Midbrain (tissue), 1 donor: ENCODE results near the gene NAALADL2.

Source experiments
- DNase-seq: peaks from one replicate; lab custom pipeline; 2025; lab: John Stamatoyannopoulos, UW

The NAALADL2 gene

GRCh38 chr3:175207361-175207760 is 348.2 kb downstream of the NAALADL2 start:
- DNase-seq, result no peak

- peak; percentile 61 for DNase-seq
Measured at GRCh38 chr3:175208326-175208725, 349.2 kb downstream of the NAALADL2 start.

GRCh38 chr3:175211466-175211865 is 352.3 kb downstream of the NAALADL2 start:
- DNase-seq, result no peak

- no peak for DNase-seq
Measured at GRCh38 chr3:175212896-175213295, 353.8 kb downstream of the NAALADL2 start.

GRCh38 chr3:175214216-175214615 is 355.1 kb downstream of the NAALADL2 start:
- no peak for DNase-seq

- DNase-seq, result no peak
Measured at GRCh38 chr3:175215833-175216232, 356.7 kb downstream of the NAALADL2 start.

- DNase-seq, result no peak
Measured at GRCh38 chr3:175222356-175222755, 363.2 kb downstream of the NAALADL2 start.

- DNase-seq, result no peak
Measured at GRCh38 chr3:175224051-175224450, 364.9 kb downstream of the NAALADL2 start.

- DNase-seq, result no peak
Measured at GRCh38 chr3:175226444-175226843, 367.3 kb downstream of the NAALADL2 start.

- no peak for DNase-seq
Measured at GRCh38 chr3:175227126-175227525, 368.0 kb downstream of the NAALADL2 start.

- no peak for DNase-seq
Measured at GRCh38 chr3:175233957-175234940, 375.1 kb downstream of the NAALADL2 start.

- no peak for DNase-seq
Measured at GRCh38 chr3:175238801-175239200, 379.7 kb downstream of the NAALADL2 start.

- no peak for DNase-seq
Measured at GRCh38 chr3:175240921-175241320, 381.8 kb downstream of the NAALADL2 start.

- DNase-seq, result no peak
Measured at GRCh38 chr3:175242243-175242642, 383.1 kb downstream of the NAALADL2 start.

- DNase-seq, result no peak
Measured at GRCh38 chr3:175246234-175246633, 387.1 kb downstream of the NAALADL2 start.

GRCh38 chr3:175246766-175247165 is 387.6 kb downstream of the NAALADL2 start:
- DNase-seq, result no peak

GRCh38 chr3:175247629-175248028 is 388.5 kb downstream of the NAALADL2 start:
- no peak for DNase-seq

GRCh38 chr3:175248832-175249231 is 389.7 kb downstream of the NAALADL2 start:
- no peak for DNase-seq

- DNase-seq, result no peak
Measured at GRCh38 chr3:175255698-175256097, 396.6 kb downstream of the NAALADL2 start.

GRCh38 chr3:175257123-175257522 is 398.0 kb downstream of the NAALADL2 start:
- no peak for DNase-seq

GRCh38 chr3:175258763-175259162 is 399.6 kb downstream of the NAALADL2 start:
- DNase-seq, result no peak

- no peak for DNase-seq
Measured at GRCh38 chr3:175260145-175260794, 401.1 kb downstream of the NAALADL2 start.

GRCh38 chr3:175266478-175266877 is 407.3 kb downstream of the NAALADL2 start:
- no peak for DNase-seq
